Measurements from ENCODE around the gene LPCAT3. TPM values are rescaled to one million over a fixed set of nuclear protein-coding genes. Genes with fewer than 3 reads are reported as not detected.

Gene LPCAT3
- total RNA-seq, 4 donors from 2014 or later: 18.2 to 230 (median 179) TPM

- Histone ChIP-seq H3K27ac (peak overlapping the region in 1 of 4 donors; percentile 27), H3K4me1 (peaks cover 0 to 14% (median 0%) of the 10 kb centered on the region in 4 donors), H3K36me3 (peaks cover 0 to 86% (median 0%) of the 10 kb centered on the region in 3 donors), H3K9me3 (no peaks in the 10 kb centered on the region), H3K27me3 (no peaks in the 10 kb centered on the region), H3K4me3 (no peak overlapping the region)
- no peak for DNase-seq
- no peak for TF ChIP-seq POLR2A (IDR thresholded peaks at IDR 0.05)
- TF ChIP-seq CTCF (IDR thresholded peaks at IDR 0.05): no peak
These were observed 38.8 kb downstream of the LPCAT3 start for GRCh38 chr12:6979453-6979852.

- no peak for DNase-seq
- H3K4me1 ChIP-seq: peaks cover 0 to 14% (median 0%) of the 10 kb centered on the region in 4 donors
- peaks cover 0 to 90% (median 0%) of the 10 kb centered on the region in 3 donors for H3K36me3 ChIP-seq
- no peak overlapping the region for H3K4me3 ChIP-seq
- no peaks in the 10 kb centered on the region for H3K27me3 ChIP-seq
- H3K27ac ChIP-seq: peak overlapping the region in 1 of 4 donors; percentile 27
- TF ChIP-seq POLR2A (IDR thresholded peaks at IDR 0.05): no peak
- TF ChIP-seq CTCF (IDR thresholded peaks at IDR 0.05): no peak
- no peaks in the 10 kb centered on the region for H3K9me3 ChIP-seq
These were observed 39.3 kb downstream of the LPCAT3 start for GRCh38 chr12:6979021-6979420.

- H3K27ac ChIP-seq: no peak overlapping the region
- H3K36me3 ChIP-seq: peaks cover 0 to 94% (median 0%) of the 10 kb centered on the region in 3 donors
- TF ChIP-seq POLR2A (IDR thresholded peaks at IDR 0.05) (no peak), CTCF (IDR thresholded peaks at IDR 0.05) (no peak)
These were observed 39.7 kb downstream of the LPCAT3 start for GRCh38 chr12:6978611-6979011.

GRCh38 chr12:6978188-6978587, 40.1 kb downstream of the LPCAT3 start:
- DNase-seq: no peak
- no peak overlapping the region for H3K4me3 ChIP-seq
- no peaks in the 10 kb centered on the region for H3K9me3 ChIP-seq
- no peaks in the 10 kb centered on the region for H3K27me3 ChIP-seq
- H3K36me3 ChIP-seq: peaks cover 0 to 93% (median 0%) of the 10 kb centered on the region in 3 donors
- no peak overlapping the region for H3K27ac ChIP-seq
- no peak for TF ChIP-seq POLR2A (IDR thresholded peaks at IDR 0.05)
- no peak for TF ChIP-seq CTCF (IDR thresholded peaks at IDR 0.05)
- H3K4me1 ChIP-seq: peaks cover 0 to 14% (median 0%) of the 10 kb centered on the region in 4 donors

More at GRCh38 chr12:6978611-6979011, 39.7 kb downstream of the LPCAT3 start:
- peaks cover 0 to 14% (median 0%) of the 10 kb centered on the region in 4 donors for H3K4me1 ChIP-seq
- no peak for DNase-seq
- H3K9me3 ChIP-seq: no peaks in the 10 kb centered on the region
- H3K4me3 ChIP-seq: no peak overlapping the region
- no peaks in the 10 kb centered on the region for H3K27me3 ChIP-seq

GRCh38 chr12:6977653-6978052, 40.6 kb downstream of the LPCAT3 start:
- Histone ChIP-seq H3K4me1 (peaks cover 0 to 14% (median 0%) of the 10 kb centered on the region in 4 donors), H3K27me3 (no peaks in the 10 kb centered on the region), H3K36me3 (peaks cover 0 to 87% (median 0%) of the 10 kb centered on the region in 3 donors), H3K27ac (no peak overlapping the region), H3K4me3 (no peak overlapping the region), H3K9me3 (no peaks in the 10 kb centered on the region)
- TF ChIP-seq CTCF (IDR thresholded peaks at IDR 0.05) (no peak), POLR2A (IDR thresholded peaks at IDR 0.05) (no peak)
- DNase-seq: no peak
